ENCODE measurements around the gene LMF1. TPM values are rescaled to one million over a fixed set of nuclear protein-coding genes. Genes with fewer than 3 reads are reported as not detected.

LMF1 gene
- total RNA-seq, 1 donor from 2014 or later, result 16.0 TPM

DNA sequence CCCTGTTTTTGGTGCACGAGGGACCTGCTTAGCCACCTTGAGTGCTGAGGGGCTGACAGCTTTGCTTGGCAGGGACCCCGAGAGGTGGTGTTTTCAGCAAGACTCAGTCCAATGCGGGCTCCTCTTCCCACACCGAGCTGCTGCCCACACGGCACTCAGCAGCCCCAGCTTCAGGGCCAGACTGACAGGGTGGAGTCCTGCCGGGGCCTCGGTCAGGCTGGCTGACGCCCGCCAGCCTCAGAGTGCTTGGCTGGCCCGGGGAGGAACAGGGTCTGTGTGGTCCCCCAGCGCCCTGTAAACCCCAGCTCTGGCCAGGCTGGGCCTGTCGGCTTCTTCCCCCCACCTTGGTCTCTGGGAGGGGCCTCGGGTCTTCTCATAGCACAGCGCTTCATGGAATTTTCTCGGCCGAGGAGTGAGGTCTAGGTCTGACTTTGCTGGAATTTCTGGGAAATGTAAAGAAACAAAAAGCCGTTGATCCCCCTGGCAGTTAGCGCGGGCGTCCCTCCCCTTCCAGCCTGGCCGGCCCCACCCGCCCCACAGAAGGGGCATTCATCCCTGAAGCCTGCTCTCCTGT lies 13.4 kb upstream of the LMF1 start:
- Mint-ChIP-seq H3K27me3 (ENCODE audit: low read depth) (peaks cover 14% of the 10 kb centered on the region), H3K36me3 (ENCODE audit: low read depth) (peaks cover 2% of the 10 kb centered on the region), H3K4me1 (peaks cover 10% of the 10 kb centered on the region), H3K27ac (ENCODE audit: unreplicated experiment) (no peak overlapping the region), H3K9me3 (no peaks in the 10 kb centered on the region), H3K4me3 (peak overlapping the region; percentile 59)
- TF ChIP-seq, protein P1, sequence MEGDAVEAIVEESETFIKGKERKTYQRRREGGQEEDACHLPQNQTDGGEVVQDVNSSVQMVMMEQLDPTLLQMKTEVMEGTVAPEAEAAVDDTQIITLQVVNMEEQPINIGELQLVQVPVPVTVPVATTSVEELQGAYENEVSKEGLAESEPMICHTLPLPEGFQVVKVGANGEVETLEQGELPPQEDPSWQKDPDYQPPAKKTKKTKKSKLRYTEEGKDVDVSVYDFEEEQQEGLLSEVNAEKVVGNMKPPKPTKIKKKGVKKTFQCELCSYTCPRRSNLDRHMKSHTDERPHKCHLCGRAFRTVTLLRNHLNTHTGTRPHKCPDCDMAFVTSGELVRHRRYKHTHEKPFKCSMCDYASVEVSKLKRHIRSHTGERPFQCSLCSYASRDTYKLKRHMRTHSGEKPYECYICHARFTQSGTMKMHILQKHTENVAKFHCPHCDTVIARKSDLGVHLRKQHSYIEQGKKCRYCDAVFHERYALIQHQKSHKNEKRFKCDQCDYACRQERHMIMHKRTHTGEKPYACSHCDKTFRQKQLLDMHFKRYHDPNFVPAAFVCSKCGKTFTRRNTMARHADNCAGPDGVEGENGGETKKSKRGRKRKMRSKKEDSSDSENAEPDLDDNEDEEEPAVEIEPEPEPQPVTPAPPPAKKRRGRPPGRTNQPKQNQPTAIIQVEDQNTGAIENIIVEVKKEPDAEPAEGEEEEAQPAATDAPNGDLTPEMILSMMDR (conservative IDR thresholded peaks at IDR 0.05), result no peak
- no peak for DNase-seq (ENCODE audit: low read depth, low spot score)

DNA sequence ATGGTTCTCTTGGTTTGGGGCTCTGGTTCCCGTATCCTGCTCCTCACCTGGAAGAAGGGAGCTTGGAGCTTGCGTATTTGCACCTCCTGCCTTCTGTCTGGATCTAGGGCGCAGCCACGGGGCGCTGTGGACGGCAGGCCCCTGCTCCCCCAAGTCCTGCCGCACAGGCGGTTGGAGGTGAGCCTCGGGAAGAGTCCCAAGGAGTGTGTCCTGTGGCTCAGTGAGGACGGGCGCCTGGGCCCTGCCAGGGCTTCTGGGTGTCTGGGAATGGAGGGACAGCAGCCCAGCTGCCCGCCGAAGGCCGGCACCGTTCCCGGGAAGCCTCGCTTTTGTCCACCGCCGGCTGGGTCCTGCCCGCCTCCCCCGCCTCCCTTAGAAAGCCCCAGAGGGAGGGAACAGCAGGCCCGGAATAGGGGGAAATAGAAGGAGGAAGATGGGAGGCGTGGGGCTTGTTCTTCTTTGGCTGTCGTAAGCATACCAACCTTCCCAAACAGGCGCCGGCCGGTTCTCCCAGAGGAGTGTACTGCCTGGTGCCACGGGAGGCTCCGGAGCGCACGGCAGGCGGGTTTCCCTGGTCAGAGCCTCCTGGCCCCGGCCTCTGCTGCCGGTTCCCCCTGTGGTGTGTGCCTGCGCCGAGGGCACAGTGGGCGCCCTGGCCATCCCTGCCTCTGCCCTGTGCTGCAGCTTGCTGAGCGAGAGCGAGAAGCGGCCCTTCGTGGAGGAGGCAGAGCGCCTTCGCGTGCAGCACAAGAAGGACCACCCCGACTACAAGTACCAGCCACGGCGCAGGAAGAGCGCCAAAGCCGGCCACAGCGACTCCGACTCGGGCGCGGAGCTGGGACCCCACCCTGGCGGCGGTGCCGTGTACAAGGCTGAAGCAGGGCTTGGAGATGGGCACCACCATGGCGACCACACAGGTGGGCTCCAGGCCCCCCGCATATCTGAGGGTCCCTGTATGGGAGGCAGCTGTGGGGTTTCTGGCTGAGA lies 12.6 kb upstream of the LMF1 start:
- H3K9me3 Mint-ChIP-seq, result no peaks in the 10 kb centered on the region
- TF ChIP-seq, protein P1 (conservative IDR thresholded peaks at IDR 0.05), result no peak
- H3K27ac Mint-ChIP-seq (ENCODE audit: unreplicated experiment), result no peak overlapping the region
- peaks cover 3% of the 10 kb centered on the region for H3K36me3 Mint-ChIP-seq (ENCODE audit: low read depth)
- peak overlapping the region; percentile 85 for H3K4me3 Mint-ChIP-seq
- DNase-seq (ENCODE audit: low read depth, low spot score), result no peak
- H3K4me1 Mint-ChIP-seq, result peaks cover 11% of the 10 kb centered on the region
- H3K27me3 Mint-ChIP-seq (ENCODE audit: low read depth), result peaks cover 19% of the 10 kb centered on the region

DNA sequence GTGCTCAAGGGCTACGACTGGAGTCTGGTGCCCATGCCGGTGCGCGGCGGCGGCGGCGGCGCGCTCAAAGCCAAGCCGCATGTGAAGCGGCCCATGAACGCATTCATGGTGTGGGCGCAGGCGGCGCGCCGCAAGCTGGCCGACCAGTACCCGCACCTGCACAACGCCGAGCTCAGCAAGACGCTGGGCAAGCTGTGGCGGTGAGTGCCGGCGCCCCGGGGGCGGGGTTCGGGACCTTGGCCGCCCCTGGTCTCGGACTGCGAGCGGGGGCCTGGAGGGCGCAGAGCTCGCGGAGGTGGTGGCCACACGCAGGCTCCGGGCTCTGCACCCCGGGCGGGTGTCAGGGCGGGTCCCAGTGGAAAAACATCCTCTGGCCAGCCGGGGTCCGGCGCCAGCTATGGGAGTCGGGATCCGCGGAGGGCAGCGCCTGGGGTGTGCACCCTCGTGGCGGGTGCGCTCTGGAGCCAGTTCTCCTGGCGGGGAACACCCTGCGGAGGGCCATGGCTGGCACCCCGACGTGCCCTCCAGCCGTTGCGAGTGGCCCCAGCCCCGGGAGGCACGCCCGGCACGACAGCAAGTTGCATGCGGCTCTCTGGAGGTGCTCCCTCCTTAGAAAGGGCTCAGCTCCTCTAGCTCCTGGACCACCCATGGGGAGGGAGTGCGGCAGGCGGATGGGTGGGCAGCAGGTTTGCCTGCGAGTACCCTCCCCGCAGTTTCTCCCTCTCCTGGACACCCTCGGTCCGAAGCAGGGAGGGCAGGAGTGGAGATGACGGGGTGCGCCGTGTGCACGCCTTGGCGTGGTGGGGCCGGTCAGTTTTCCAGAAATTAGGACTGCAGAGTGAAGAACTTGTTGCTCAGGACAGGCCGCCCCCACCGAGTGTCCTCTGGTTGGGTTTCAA lies 11.6 kb upstream of the LMF1 start:
- H3K27me3 Mint-ChIP-seq (ENCODE audit: low read depth), result peaks cover 25% of the 10 kb centered on the region

DNA sequence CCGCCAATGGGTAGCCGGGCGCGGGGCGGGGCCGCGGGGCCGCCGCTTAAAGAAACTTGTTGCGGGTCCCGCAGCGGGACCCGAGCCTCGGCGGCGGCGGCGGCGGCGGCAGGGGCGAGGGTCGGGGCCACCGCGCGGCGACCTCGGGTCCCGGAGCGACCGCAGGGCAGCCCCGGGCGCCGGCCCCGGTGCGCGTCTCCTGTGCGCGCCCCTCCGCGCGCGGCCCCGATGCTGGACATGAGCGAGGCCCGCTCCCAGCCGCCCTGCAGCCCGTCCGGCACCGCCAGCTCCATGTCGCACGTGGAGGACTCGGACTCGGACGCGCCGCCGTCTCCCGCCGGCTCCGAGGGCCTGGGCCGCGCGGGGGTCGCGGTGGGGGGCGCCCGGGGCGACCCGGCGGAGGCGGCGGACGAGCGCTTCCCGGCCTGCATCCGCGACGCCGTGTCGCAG lies 10.9 kb upstream of the LMF1 start, which contains the start of gene SOX8:
Gene SOX8, plus strand, starts transcription at position 76 of the 450 bp plus-strand sequence. Its CDS starts 153 bp downstream, at position 229.
- Mint-ChIP-seq H3K9me3 (no peaks in the 10 kb centered on the region), H3K4me3 (peak within 1 kb of the TSS; percentile 85), H3K27me3 (ENCODE audit: low read depth) (peaks cover 25% of the 10 kb centered on the region), H3K36me3 (ENCODE audit: low read depth) (peaks cover 10% of the 10 kb centered on the region), H3K4me1 (peaks cover 22% of the 10 kb centered on the region), H3K27ac (ENCODE audit: unreplicated experiment) (no peak within 1 kb of the TSS)
- no peak for DNase-seq (ENCODE audit: low read depth, low spot score)
- TF ChIP-seq, protein P1 (conservative IDR thresholded peaks at IDR 0.05), result no peak

More for the DNA sequence above, 11.6 kb upstream of the LMF1 start:
- H3K4me3 Mint-ChIP-seq, result peak overlapping the region; percentile 85
- H3K4me1 Mint-ChIP-seq, result peaks cover 19% of the 10 kb centered on the region
- H3K9me3 Mint-ChIP-seq, result no peaks in the 10 kb centered on the region
- no peak for DNase-seq (ENCODE audit: low read depth, low spot score)
- TF ChIP-seq, protein P1 (conservative IDR thresholded peaks at IDR 0.05), result no peak
- H3K36me3 Mint-ChIP-seq (ENCODE audit: low read depth), result peaks cover 10% of the 10 kb centered on the region
- no peak overlapping the region for H3K27ac Mint-ChIP-seq (ENCODE audit: unreplicated experiment)

DNA sequence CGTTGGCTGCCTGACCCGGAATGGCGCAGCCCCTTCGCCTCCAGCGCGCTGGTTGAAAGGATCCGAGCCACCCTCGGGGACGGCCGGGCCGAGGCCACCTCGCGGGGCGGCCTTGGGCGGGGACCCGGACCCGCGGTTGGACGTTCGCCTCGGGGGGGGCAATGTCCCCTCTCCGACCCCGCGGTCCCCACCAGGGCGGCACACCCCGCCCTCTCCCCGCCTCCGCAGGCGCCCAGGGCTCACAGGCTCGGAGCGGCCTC lies 9.7 kb upstream of the LMF1 start:
- no peak overlapping the region for H3K4me3 Mint-ChIP-seq
- no peak for DNase-seq (ENCODE audit: low read depth, low spot score)
- peaks cover 29% of the 10 kb centered on the region for H3K4me1 Mint-ChIP-seq
- TF ChIP-seq, protein P1 (conservative IDR thresholded peaks at IDR 0.05), result no peak
- H3K36me3 Mint-ChIP-seq (ENCODE audit: low read depth), result peaks cover 7% of the 10 kb centered on the region
- no peak overlapping the region for H3K27ac Mint-ChIP-seq (ENCODE audit: unreplicated experiment)
- H3K9me3 Mint-ChIP-seq, result no peaks in the 10 kb centered on the region
- peaks cover 28% of the 10 kb centered on the region for H3K27me3 Mint-ChIP-seq (ENCODE audit: low read depth)
